C4-2B (cell line): ENCODE data around the gene NLRP1.

ENCODE experiments used
- CTCF ChIP-seq: fragments of 450-650 bp; conservative IDR thresholded peaks from 2 replicates; pipeline ENCODE4 v1.5.1; 2017; ENCODE audit warnings: mild to moderate bottlenecking
- ZFX ChIP-seq: fragments of 450-650 bp; IDR thresholded peaks from 2 replicates; pipeline ENCODE4 v1.6.1; 2017

- TF ChIP-seq CTCF (no peak), ZFX (no peak)
Observed at GRCh38 chr17:5535436-5535835, 48.9 kb downstream of the NLRP1 start.
